Gastrocnemius medialis (tissue), 4 donors: ENCODE results near the gene CLDN12. TPM values are rescaled to one million over a fixed set of nuclear protein-coding genes. Genes with fewer than 3 reads are reported as not detected.

Experiments
- ATAC-seq, 2 donors: fragments of 150-250 bp; one replicate each; pipeline ENCODE4 v1.9.1; 2016
- DNase-seq, 2 donors: peaks; one replicate each; pipeline ENCODE4 v3.0.0-alpha.2; 2019
- H3K27ac ChIP-seq, 4 donors: fragments of 200-600 bp; sonication (generic); 1 replicate in 1 of 4; 2 replicates in 3 of 4; pipeline ENCODE4 v1.5.1; 2016 to 2018; ENCODE audit warnings: mild to moderate bottlenecking in 2 of 4, moderate library complexity in 1 of 4
- H3K27me3 ChIP-seq, 3 donors: fragments of 200-600 bp; sonication (generic) in 2 of 3; 1 replicate in 1 of 3; 2 replicates in 2 of 3; pipeline versions ENCODE4 v1.5.1 to v1.6.0; 2016 to 2019; ENCODE audit warnings: mild to moderate bottlenecking in 1 of 3, moderate library complexity in 1 of 3
- H3K36me3 ChIP-seq, 2 donors: fragments of 200-600 bp; sonication (generic) in 1 of 2; one replicate each; pipeline ENCODE4 v1.5.1; 2017 to 2018
- H3K4me1 ChIP-seq, 2 donors: fragments of 200-600 bp; sonication (generic) in 1 of 2; one replicate each; pipeline ENCODE4 v1.5.1; 2016 to 2017; ENCODE audit warnings: mild to moderate bottlenecking in 2 of 2
- H3K4me3 ChIP-seq, 4 donors: fragments of 200-600 bp; sonication (generic) in 3 of 4; 1 replicate in 1 of 4; 2 replicates in 3 of 4; pipeline ENCODE4 v1.5.1; 2016 to 2019; ENCODE audit warnings: mild to moderate bottlenecking in 2 of 4
- H3K9me3 ChIP-seq, 3 donors: fragments of 200-600 bp; sonication (generic) in 2 of 3; 1 replicate in 1 of 3; 2 replicates in 2 of 3; pipeline ENCODE4 v1.5.1; 2016 to 2019
- POLR2A ChIP-seq, 2 donors: fragments of 450-650 bp; IDR thresholded peaks; one replicate each; pipeline ENCODE4 v1.6.1; 2017; ENCODE audit warnings: antibody characterized with exemption in 2 of 2, mild to moderate bottlenecking in 2 of 2, moderate library complexity in 2 of 2
- in situ Hi-C, 4 donors: fragments of 200-750 bp; cut with MboI; loops; one replicate each; pipeline versions ENCODE4 v1.15.0 to v1.8.0; 2017; ENCODE audit warnings: low sequenced_read_pairs in 4 of 4
- intact Hi-C: fragments of 100-400 bp; cut with DNase I; formaldehyde crosslinking; loops from one replicate; pipeline ENCODE4 v1.15.1; 2023; ENCODE audit warnings: low total_unique reads
- total RNA-seq, 4 donors: library from RNA; depleted of rRNA; stranded (reverse); fragments of >200 nt; gene quantifications; one replicate each; pipeline versions ENCODE4 v1.1.0 to v1.2.3, GENCODE V29; 2016
- TF ChIP-seq, protein P1 (sequence below), 5 experiments: fragments of 450-650 bp in 3 of 5; fragments of 200-600 bp in 2 of 5; sonication (generic) in 2 of 5; IDR thresholded peaks in 4 of 5; conservative IDR thresholded peaks in 1 of 5; 1 replicate in 4 of 5; 2 replicates in 1 of 5; pipeline ENCODE4 v1.5.1; 2016 to 2019; ENCODE audit warnings: antibody characterized with exemption in 5 of 5, mild to moderate bottlenecking in 3 of 5, moderate library complexity in 3 of 5

CLDN12 gene
- total RNA-seq, 4 donors from 2014 or later = 9.5 to 39.9 (median 32.6) TPM

DNA sequence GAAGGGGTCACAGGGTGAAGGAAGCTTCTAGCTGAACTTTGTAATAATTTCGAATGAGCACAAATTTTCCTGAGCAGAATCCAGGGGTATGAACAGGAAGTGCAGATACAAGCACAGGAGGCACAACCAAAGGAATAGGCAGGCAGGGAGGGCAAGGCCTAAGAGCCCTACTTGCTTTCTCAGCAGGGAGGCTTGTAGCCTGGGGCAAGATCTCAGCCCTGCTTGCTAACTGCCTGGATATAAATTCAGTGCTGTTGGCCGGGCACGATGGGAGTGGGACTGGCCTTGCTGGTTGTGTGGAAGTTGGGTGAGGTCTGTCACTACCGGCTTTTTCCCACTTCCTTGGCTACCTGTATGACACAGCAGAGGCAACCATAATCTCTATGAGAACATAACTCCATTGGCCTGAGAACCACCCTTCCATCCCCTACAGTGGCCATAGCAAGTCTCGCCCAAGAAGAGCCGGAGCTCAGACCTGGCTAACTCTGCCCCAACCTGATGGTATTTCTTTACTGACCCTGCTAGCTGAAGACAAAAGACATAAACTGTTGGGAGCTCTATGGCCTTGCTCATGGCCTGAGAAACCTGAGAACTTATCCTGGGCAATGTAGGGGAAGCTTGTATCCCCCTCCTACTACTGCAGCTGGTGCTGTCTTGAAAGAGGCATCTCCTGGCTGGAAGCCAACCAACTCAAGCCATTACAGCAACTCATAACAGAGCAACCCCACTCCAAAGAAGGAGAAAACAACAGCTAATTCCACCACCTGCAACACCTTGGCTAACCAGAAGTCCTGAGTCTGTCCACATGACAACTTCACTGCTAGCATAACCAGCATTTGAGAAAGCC is 27.6 kb downstream of the CLDN12 start:
- DNase-seq (no peak), ATAC-seq (no peak)
- in situ Hi-C loops = loop anchor here in 3 of 4 donors (5.0 to 25.0 kb wide), 3 partner anchors 266 to 279 kb away; partner anchors contain the start of gene STEAP1 (in 2 of the 3)
- intact Hi-C loops = no loop called here
- H3K4me3 ChIP-seq = no peak overlapping the region
- H3K36me3 ChIP-seq = no peaks in the 10 kb centered on the region
- no peak for TF ChIP-seq POLR2A (IDR thresholded peaks at IDR 0.05)
- TF ChIP-seq, protein P1, sequence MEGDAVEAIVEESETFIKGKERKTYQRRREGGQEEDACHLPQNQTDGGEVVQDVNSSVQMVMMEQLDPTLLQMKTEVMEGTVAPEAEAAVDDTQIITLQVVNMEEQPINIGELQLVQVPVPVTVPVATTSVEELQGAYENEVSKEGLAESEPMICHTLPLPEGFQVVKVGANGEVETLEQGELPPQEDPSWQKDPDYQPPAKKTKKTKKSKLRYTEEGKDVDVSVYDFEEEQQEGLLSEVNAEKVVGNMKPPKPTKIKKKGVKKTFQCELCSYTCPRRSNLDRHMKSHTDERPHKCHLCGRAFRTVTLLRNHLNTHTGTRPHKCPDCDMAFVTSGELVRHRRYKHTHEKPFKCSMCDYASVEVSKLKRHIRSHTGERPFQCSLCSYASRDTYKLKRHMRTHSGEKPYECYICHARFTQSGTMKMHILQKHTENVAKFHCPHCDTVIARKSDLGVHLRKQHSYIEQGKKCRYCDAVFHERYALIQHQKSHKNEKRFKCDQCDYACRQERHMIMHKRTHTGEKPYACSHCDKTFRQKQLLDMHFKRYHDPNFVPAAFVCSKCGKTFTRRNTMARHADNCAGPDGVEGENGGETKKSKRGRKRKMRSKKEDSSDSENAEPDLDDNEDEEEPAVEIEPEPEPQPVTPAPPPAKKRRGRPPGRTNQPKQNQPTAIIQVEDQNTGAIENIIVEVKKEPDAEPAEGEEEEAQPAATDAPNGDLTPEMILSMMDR (IDR thresholded peaks at IDR 0.05 in 4 of 5, conservative IDR thresholded peaks at IDR 0.05 in 1 of 5) = no peak
- H3K27me3 ChIP-seq = no peaks in the 10 kb centered on the region
- H3K9me3 ChIP-seq = no peaks in the 10 kb centered on the region
- no peak overlapping the region for H3K27ac ChIP-seq
- H3K4me1 ChIP-seq = no peaks in the 10 kb centered on the region

DNA sequence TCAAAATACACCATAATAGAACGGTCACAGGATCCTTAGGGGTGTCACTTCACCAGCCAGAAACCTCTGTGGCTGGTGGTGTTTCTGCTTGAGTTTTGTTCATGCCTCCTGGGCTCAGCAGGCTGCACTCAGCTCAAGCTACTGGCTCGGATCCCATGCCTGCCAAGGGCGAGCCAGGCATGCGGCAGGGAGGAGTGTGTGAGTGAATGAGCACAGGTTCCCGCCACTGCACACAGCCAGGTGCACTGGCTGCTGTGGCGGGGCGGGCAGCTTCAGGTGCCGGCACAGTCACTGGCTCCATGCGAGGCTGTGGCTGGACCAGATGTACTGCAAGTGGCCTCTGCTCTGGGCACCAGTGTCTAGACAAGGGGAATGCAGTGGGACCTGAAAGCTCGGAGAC is 29.5 kb downstream of the CLDN12 start:
- Histone ChIP-seq H3K27me3 (no peaks in the 10 kb centered on the region), H3K36me3 (no peaks in the 10 kb centered on the region), H3K4me3 (no peak overlapping the region), H3K27ac (no peak overlapping the region), H3K9me3 (no peaks in the 10 kb centered on the region), H3K4me1 (no peaks in the 10 kb centered on the region)
- intact Hi-C loops (no loop called here), in situ Hi-C loops (loop anchor here in 3 of 4 donors (5.0 to 25.0 kb wide), 3 partner anchors 268 to 280 kb away; partner anchors contain the start of gene STEAP1 (in 2 of the 3))
- ATAC-seq = no peak
- TF ChIP-seq, protein P1 (IDR thresholded peaks at IDR 0.05 in 4 of 5, conservative IDR thresholded peaks at IDR 0.05 in 1 of 5) = no peak
- TF ChIP-seq POLR2A (IDR thresholded peaks at IDR 0.05) = no peak
- DNase-seq = no peak

DNA sequence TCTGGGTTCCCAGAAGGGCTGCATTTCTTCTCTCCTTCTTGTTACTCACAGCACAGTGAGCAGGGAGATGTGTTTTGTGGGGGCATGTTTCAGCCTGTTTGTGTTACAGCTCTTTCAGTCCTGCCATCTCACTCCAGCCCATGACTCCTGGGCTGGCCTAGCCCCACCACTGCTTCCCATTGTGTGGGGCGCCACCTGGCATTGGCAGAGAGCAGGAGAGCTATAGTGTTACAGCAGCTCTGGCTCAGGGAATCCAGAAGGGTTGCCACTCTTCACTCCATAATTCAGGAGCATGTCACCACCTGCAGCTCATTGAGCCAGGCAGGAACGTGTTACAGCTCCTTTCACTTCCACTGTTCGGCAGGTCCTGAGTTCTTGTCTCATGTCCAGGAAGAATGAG is 30.0 kb downstream of the CLDN12 start:
- in situ Hi-C loops = loop anchor here in 3 of 4 donors (5.0 to 25.0 kb wide), 3 partner anchors 268 to 281 kb away; partner anchors contain the start of gene STEAP1 (in 2 of the 3)

DNA sequence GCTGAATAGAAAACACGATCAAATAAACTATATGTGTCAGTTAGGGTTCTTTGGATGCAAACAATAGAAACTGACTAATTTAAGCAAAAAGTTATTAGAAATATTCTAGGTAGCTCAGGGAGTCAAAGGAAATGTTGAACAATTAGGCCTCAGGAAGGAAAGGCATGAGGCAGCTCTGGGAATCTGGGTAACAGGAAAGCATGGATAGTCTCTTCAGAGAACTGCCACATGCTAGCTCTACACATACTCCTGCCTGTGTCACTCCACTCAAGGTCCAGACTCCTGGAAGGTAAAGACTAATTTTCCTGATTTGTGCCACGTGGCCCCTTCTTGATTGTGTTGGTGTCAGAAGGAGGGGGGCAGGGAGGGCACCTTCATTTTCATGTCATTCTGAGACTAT is 42.4 kb downstream of the CLDN12 start:
- ATAC-seq (no peak), DNase-seq (no peak)
- Histone ChIP-seq H3K36me3 (no peaks in the 10 kb centered on the region), H3K9me3 (no peaks in the 10 kb centered on the region), H3K4me3 (no peak overlapping the region), H3K4me1 (no peaks in the 10 kb centered on the region), H3K27me3 (no peaks in the 10 kb centered on the region), H3K27ac (no peak overlapping the region)
- no peak for TF ChIP-seq POLR2A (IDR thresholded peaks at IDR 0.05)
- TF ChIP-seq, protein P1 (IDR thresholded peaks at IDR 0.05 in 4 of 5, conservative IDR thresholded peaks at IDR 0.05 in 1 of 5) = no peak
- in situ Hi-C loops (loop anchor here in 1 of 4 donors (25.0 kb wide), 1 partner anchor 283 kb away; the partner anchor contains the start of gene STEAP1), intact Hi-C loops (no loop called here)

More for the DNA sequence above, 30.0 kb downstream of the CLDN12 start:
- no peak for ATAC-seq
- no peak for DNase-seq
- TF ChIP-seq, protein P1 (IDR thresholded peaks at IDR 0.05 in 4 of 5, conservative IDR thresholded peaks at IDR 0.05 in 1 of 5) = no peak
- no peak for TF ChIP-seq POLR2A (IDR thresholded peaks at IDR 0.05)
- H3K4me3 ChIP-seq = no peak overlapping the region
- no peaks in the 10 kb centered on the region for H3K27me3 ChIP-seq
- no peaks in the 10 kb centered on the region for H3K4me1 ChIP-seq
- H3K27ac ChIP-seq = no peak overlapping the region
- H3K36me3 ChIP-seq = no peaks in the 10 kb centered on the region
- intact Hi-C loops = no loop called here
- no peaks in the 10 kb centered on the region for H3K9me3 ChIP-seq
